Activated naive CD8-positive, alpha-beta T cell (primary cell): ENCODE data around the gene TRIM28.

ENCODE experiments used
- H3K27ac Mint-ChIP-seq: one replicate; pipeline ENCODE4 v1.8.0; 2021; ENCODE audit warnings: mixed read lengths
- H3K27me3 Mint-ChIP-seq: one replicate; pipeline ENCODE4 v1.8.0; 2021; ENCODE audit warnings: mixed read lengths
- H3K36me3 Mint-ChIP-seq: one replicate; pipeline ENCODE4 v1.8.0; 2021; ENCODE audit warnings: mixed read lengths
- H3K4me1 Mint-ChIP-seq: one replicate; pipeline ENCODE4 v1.8.0; 2021; ENCODE audit warnings: low read depth, mixed read lengths
- H3K4me3 Mint-ChIP-seq: one replicate; pipeline ENCODE4 v1.8.0; 2021; ENCODE audit warnings: mild to moderate bottlenecking, mixed read lengths
- H3K9me3 Mint-ChIP-seq: one replicate; pipeline ENCODE4 v1.8.0; 2021; ENCODE audit warnings: low read depth, mixed read lengths

TRIM28 gene

GRCh38 chr19:58560007-58560887, 16.4 kb downstream of the TRIM28 start:
- H3K9me3 Mint-ChIP-seq = no peaks in the 10 kb centered on the region
- peak overlapping the region; percentile 99 for H3K27ac Mint-ChIP-seq
- H3K4me1 Mint-ChIP-seq = peaks cover 56% of the 10 kb centered on the region
- peak overlapping the region; percentile 98 for H3K4me3 Mint-ChIP-seq
- H3K36me3 Mint-ChIP-seq = peaks cover 6% of the 10 kb centered on the region
- H3K27me3 Mint-ChIP-seq = no peaks in the 10 kb centered on the region

- Mint-ChIP-seq H3K27me3 (no peaks in the 10 kb centered on the region), H3K9me3 (no peaks in the 10 kb centered on the region), H3K4me1 (peaks cover 53% of the 10 kb centered on the region), H3K4me3 (peak overlapping the region; percentile 98), H3K36me3 (peaks cover 4% of the 10 kb centered on the region), H3K27ac (no peak overlapping the region)
These were observed 17.1 kb downstream of the TRIM28 start for GRCh38 chr19:58560921-58561320.

GRCh38 chr19:58561373-58562121, 17.7 kb downstream of the TRIM28 start:
- H3K27me3 Mint-ChIP-seq = no peaks in the 10 kb centered on the region
- peak overlapping the region; percentile 69 for H3K27ac Mint-ChIP-seq
- peak overlapping the region; percentile 98 for H3K4me3 Mint-ChIP-seq
- no peaks in the 10 kb centered on the region for H3K9me3 Mint-ChIP-seq
- peaks cover under 1% of the 10 kb centered on the region for H3K36me3 Mint-ChIP-seq
- H3K4me1 Mint-ChIP-seq = peaks cover 47% of the 10 kb centered on the region

GRCh38 chr19:58562122-58563033, 18.5 kb downstream of the TRIM28 start:
- no peaks in the 10 kb centered on the region for H3K9me3 Mint-ChIP-seq
- H3K4me1 Mint-ChIP-seq = peaks cover 41% of the 10 kb centered on the region
- H3K27ac Mint-ChIP-seq = peak overlapping the region; percentile 69
- H3K27me3 Mint-ChIP-seq = no peaks in the 10 kb centered on the region
- H3K36me3 Mint-ChIP-seq = no peaks in the 10 kb centered on the region
- peak overlapping the region; percentile 98 for H3K4me3 Mint-ChIP-seq

- Mint-ChIP-seq H3K27ac (peak overlapping the region; percentile 66), H3K4me3 (peak overlapping the region; percentile 98), H3K36me3 (peaks cover 1% of the 10 kb centered on the region), H3K9me3 (no peaks in the 10 kb centered on the region), H3K27me3 (no peaks in the 10 kb centered on the region), H3K4me1 (peaks cover 39% of the 10 kb centered on the region)
These were observed 19.2 kb downstream of the TRIM28 start for GRCh38 chr19:58563034-58563573.

GRCh38 chr19:58563823-58564222, 20.0 kb downstream of the TRIM28 start:
- Mint-ChIP-seq H3K27ac (no peak overlapping the region), H3K9me3 (no peaks in the 10 kb centered on the region), H3K4me3 (peak overlapping the region; percentile 98), H3K36me3 (peaks cover 4% of the 10 kb centered on the region), H3K27me3 (no peaks in the 10 kb centered on the region), H3K4me1 (peaks cover 39% of the 10 kb centered on the region)

- H3K9me3 Mint-ChIP-seq = no peaks in the 10 kb centered on the region
- H3K4me1 Mint-ChIP-seq = peaks cover 20% of the 10 kb centered on the region
- no peak overlapping the region for H3K27ac Mint-ChIP-seq
- no peaks in the 10 kb centered on the region for H3K27me3 Mint-ChIP-seq
- no peak overlapping the region for H3K4me3 Mint-ChIP-seq
- H3K36me3 Mint-ChIP-seq = peaks cover 6% of the 10 kb centered on the region
These were observed 23.1 kb downstream of the TRIM28 start for GRCh38 chr19:58566989-58567388.

GRCh38 chr19:58568453-58569130, 24.7 kb downstream of the TRIM28 start:
- H3K27me3 Mint-ChIP-seq = no peaks in the 10 kb centered on the region
- H3K36me3 Mint-ChIP-seq = peaks cover 8% of the 10 kb centered on the region
- H3K4me3 Mint-ChIP-seq = no peak overlapping the region
- H3K4me1 Mint-ChIP-seq = peaks cover 24% of the 10 kb centered on the region
- H3K27ac Mint-ChIP-seq = no peak overlapping the region
- no peaks in the 10 kb centered on the region for H3K9me3 Mint-ChIP-seq

- Mint-ChIP-seq H3K27ac (no peak overlapping the region), H3K4me3 (no peak overlapping the region), H3K27me3 (no peaks in the 10 kb centered on the region), H3K9me3 (no peaks in the 10 kb centered on the region), H3K4me1 (peaks cover 23% of the 10 kb centered on the region), H3K36me3 (peaks cover 8% of the 10 kb centered on the region)
These were observed 25.5 kb downstream of the TRIM28 start for GRCh38 chr19:58569191-58569942.

- no peaks in the 10 kb centered on the region for H3K9me3 Mint-ChIP-seq
- H3K27ac Mint-ChIP-seq = no peak overlapping the region
These were observed 26.2 kb downstream of the TRIM28 start for GRCh38 chr19:58569943-58570670.

GRCh38 chr19:58570770-58571574, 27.1 kb downstream of the TRIM28 start:
- H3K9me3 Mint-ChIP-seq = no peaks in the 10 kb centered on the region
- H3K4me1 Mint-ChIP-seq = peaks cover 28% of the 10 kb centered on the region
- H3K27ac Mint-ChIP-seq = no peak overlapping the region
- no peak overlapping the region for H3K4me3 Mint-ChIP-seq
- H3K27me3 Mint-ChIP-seq = no peaks in the 10 kb centered on the region
- peaks cover 8% of the 10 kb centered on the region for H3K36me3 Mint-ChIP-seq

More at GRCh38 chr19:58569943-58570670, 26.2 kb downstream of the TRIM28 start:
- no peaks in the 10 kb centered on the region for H3K27me3 Mint-ChIP-seq
- H3K4me1 Mint-ChIP-seq = peaks cover 24% of the 10 kb centered on the region
- peaks cover 8% of the 10 kb centered on the region for H3K36me3 Mint-ChIP-seq
- no peak overlapping the region for H3K4me3 Mint-ChIP-seq

- peaks cover 8% of the 10 kb centered on the region for H3K36me3 Mint-ChIP-seq
- no peaks in the 10 kb centered on the region for H3K27me3 Mint-ChIP-seq
- H3K4me1 Mint-ChIP-seq = peaks cover 28% of the 10 kb centered on the region
- H3K4me3 Mint-ChIP-seq = peak overlapping the region; percentile 100
- peak overlapping the region; percentile 28 for H3K27ac Mint-ChIP-seq
- no peaks in the 10 kb centered on the region for H3K9me3 Mint-ChIP-seq
These were observed 27.7 kb downstream of the TRIM28 start for GRCh38 chr19:58571575-58571947.
